ENCODE measurements around the gene STK39. TPM values are rescaled to one million over a fixed set of nuclear protein-coding genes. Genes with fewer than 3 reads are reported as not detected.

STK39 gene
- polyA plus RNA-seq, 4 donors, result 19.0 to 68.7 (median 41.3) TPM

DNA sequence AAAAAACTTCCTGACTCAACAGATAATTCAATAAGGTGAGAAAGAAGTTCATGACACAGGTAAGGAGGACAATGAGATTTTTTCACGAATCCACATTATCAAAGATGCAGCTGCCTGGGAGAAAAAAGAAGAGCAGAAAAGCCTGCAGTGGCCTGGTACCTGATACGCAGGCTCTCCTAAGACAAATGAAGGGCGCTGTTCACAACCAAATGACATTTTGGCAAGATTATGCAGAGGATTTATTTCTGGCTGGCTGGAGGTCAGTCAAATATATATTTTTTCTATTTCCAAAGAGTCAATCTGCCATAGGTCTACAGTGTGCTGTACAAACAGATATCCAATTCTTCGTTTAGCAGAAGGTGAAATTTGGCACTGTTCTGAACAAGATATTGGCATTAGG lies 257.3 kb downstream of the STK39 start:
- FAIRE-seq (no peak), DNase-seq (no peak)
- H3K4me3 ChIP-seq (ENCODE audit: low read depth in 1 of 3, low read length in 3 of 3), result no peak overlapping the region
- 89 to 94% (median 89%) methylated on average over 4 of the region's 4 CpGs for WGBS, 3 donors
- no peaks in the 10 kb centered on the region for H3K4me1 ChIP-seq (ENCODE audit: control insufficient read depth in 3 of 3, insufficient read depth in 2 of 3, low read depth in 1 of 3, low read length in 2 of 3)
- H3K36me3 ChIP-seq (ENCODE audit: control insufficient read depth in 3 of 3, insufficient read depth in 2 of 3, low read depth in 1 of 3, low read length in 3 of 3), result peaks cover 0 to 5% (median 0%) of the 10 kb centered on the region in 3 donors
- H3K9me3 ChIP-seq (ENCODE audit: control insufficient read depth in 2 of 2, insufficient read depth in 1 of 2, low read depth in 1 of 2, low read length in 1 of 2), result no peaks in the 10 kb centered on the region
- no peaks in the 10 kb centered on the region for H3K27me3 ChIP-seq (ENCODE audit: control insufficient read depth in 3 of 3, insufficient read depth in 3 of 3, low read length in 3 of 3)
- no peak overlapping the region for H3K27ac ChIP-seq (ENCODE audit: low read depth in 1 of 3, low read length in 2 of 3)

DNA sequence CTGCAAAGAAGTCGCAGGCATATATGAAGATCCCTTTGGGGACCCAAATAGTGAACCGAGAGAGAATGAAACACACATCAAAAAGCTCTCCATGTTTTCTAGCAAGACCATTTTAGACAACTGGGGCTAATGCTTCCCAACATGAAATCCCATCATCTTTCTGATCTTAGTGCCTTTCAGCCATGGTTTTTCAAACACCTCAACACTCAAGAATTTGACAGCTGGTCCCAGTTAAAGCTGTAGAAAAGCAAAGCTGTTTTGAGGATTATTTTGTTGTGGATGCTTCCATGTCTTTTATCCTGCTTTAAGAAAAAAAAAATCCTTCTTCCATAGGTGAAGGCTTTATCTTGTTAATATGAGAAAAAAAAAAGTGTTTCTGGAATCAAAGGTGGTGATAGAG lies 259.1 kb downstream of the STK39 start:
- WGBS, 3 donors, result 93 to 100% (median 96%) methylated on average over 2 of the region's 2 CpGs
- no peak overlapping the region for H3K27ac ChIP-seq (ENCODE audit: low read depth in 1 of 3, low read length in 2 of 3)
- H3K36me3 ChIP-seq (ENCODE audit: control insufficient read depth in 3 of 3, insufficient read depth in 2 of 3, low read depth in 1 of 3, low read length in 3 of 3), result peaks cover 0 to 8% (median 7%) of the 10 kb centered on the region in 3 donors
- no peak overlapping the region for H3K4me3 ChIP-seq (ENCODE audit: low read depth in 1 of 3, low read length in 3 of 3)
- H3K9me3 ChIP-seq (ENCODE audit: control insufficient read depth in 2 of 2, insufficient read depth in 1 of 2, low read depth in 1 of 2, low read length in 1 of 2), result no peaks in the 10 kb centered on the region
- FAIRE-seq (no peak), DNase-seq (no peak)
- no peaks in the 10 kb centered on the region for H3K4me1 ChIP-seq (ENCODE audit: control insufficient read depth in 3 of 3, insufficient read depth in 2 of 3, low read depth in 1 of 3, low read length in 2 of 3)
- H3K27me3 ChIP-seq (ENCODE audit: control insufficient read depth in 3 of 3, insufficient read depth in 3 of 3, low read length in 3 of 3), result no peaks in the 10 kb centered on the region

DNA sequence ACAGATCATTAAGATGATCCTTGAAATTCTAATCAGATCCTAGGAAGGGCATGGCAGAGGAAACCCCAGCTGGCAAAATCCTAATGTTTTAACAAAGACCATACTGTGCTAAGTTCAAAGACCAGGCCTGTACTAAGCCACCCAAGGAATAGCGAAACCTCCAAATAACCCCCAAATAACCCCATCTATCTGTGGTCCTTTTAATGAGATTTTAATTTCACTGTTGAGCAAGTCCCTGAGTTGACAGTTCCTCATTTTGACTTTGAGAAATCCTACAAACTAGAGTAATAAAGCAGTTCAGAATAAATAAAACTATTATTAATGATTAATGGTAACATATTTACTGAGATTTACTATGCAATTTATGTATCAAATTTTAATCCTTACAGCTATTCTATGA lies 259.8 kb downstream of the STK39 start:
- WGBS, 3 donors, result 89 to 100% (median 94%) methylated on average over 1 of the region's 1 CpG
- no peak for DNase-seq
- no peaks in the 10 kb centered on the region for H3K4me1 ChIP-seq (ENCODE audit: control insufficient read depth in 3 of 3, insufficient read depth in 2 of 3, low read depth in 1 of 3, low read length in 2 of 3)
- no peak for FAIRE-seq
- no peak overlapping the region for H3K27ac ChIP-seq (ENCODE audit: low read depth in 1 of 3, low read length in 2 of 3)
- H3K4me3 ChIP-seq (ENCODE audit: low read depth in 1 of 3, low read length in 3 of 3), result no peak overlapping the region
- H3K9me3 ChIP-seq (ENCODE audit: control insufficient read depth in 2 of 2, insufficient read depth in 1 of 2, low read depth in 1 of 2, low read length in 1 of 2), result no peaks in the 10 kb centered on the region
- no peaks in the 10 kb centered on the region for H3K27me3 ChIP-seq (ENCODE audit: control insufficient read depth in 3 of 3, insufficient read depth in 3 of 3, low read length in 3 of 3)
- peaks cover 0 to 8% (median 7%) of the 10 kb centered on the region in 3 donors for H3K36me3 ChIP-seq (ENCODE audit: control insufficient read depth in 3 of 3, insufficient read depth in 2 of 3, low read depth in 1 of 3, low read length in 3 of 3)

DNA sequence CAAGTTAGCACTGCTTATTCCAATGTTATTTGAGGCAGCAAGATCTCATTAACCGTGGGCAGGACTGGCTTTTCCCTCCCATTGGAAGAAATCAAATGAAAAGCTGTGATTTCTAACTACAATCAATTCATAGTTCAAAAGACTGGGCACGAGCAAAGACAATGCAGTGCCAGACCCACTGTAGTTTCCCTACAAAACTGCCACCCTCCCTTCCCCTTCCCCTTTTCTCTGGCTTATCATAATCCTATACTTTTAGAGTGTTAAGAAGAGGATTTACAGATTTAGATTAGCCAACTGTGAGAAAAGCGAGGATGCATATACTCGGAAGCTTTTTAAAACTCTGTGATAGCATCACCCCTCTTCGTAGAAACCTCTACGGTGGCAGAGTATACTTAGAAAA lies 260.4 kb downstream of the STK39 start:
- 92 to 96% (median 95%) methylated on average over 6 of the region's 6 CpGs for WGBS, 3 donors
- Histone ChIP-seq H3K27ac (ENCODE audit: low read depth in 1 of 3, low read length in 2 of 3) (no peak overlapping the region), H3K36me3 (ENCODE audit: control insufficient read depth in 3 of 3, insufficient read depth in 2 of 3, low read depth in 1 of 3, low read length in 3 of 3) (peaks cover 0 to 8% (median 7%) of the 10 kb centered on the region in 3 donors), H3K4me1 (ENCODE audit: control insufficient read depth in 3 of 3, insufficient read depth in 2 of 3, low read depth in 1 of 3, low read length in 2 of 3) (no peaks in the 10 kb centered on the region), H3K27me3 (ENCODE audit: control insufficient read depth in 3 of 3, insufficient read depth in 3 of 3, low read length in 3 of 3) (no peaks in the 10 kb centered on the region), H3K9me3 (ENCODE audit: control insufficient read depth in 2 of 2, insufficient read depth in 1 of 2, low read depth in 1 of 2, low read length in 1 of 2) (no peaks in the 10 kb centered on the region), H3K4me3 (ENCODE audit: low read depth in 1 of 3, low read length in 3 of 3) (no peak overlapping the region)
- DNase-seq (no peak), FAIRE-seq (no peak)

- FAIRE-seq, result no peak
These were observed 261.2 kb downstream of the STK39 start for GRCh38 chr2:167986223-167986622.

DNA sequence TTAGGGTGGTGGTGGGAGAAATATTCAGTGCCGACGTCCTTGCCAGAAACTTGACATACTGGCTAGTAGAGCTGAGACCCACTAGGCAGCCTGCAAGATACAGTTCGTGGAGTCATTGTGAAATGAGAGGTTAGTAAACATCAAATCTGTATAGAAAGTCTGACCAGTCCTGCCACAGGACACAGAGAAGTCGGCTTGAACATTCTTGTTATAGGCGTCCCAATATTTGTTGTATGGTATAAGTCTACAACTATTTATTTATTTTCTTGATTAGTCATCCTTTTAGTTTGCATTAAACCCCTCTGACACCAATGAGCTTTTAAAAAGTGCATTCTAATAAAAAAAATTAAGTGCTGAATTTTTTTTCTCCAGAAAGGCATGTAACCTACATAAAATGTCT lies 265.4 kb downstream of the STK39 start:
- WGBS, 3 donors, result 90 to 99% (median 95%) methylated on average over 5 of the region's 5 CpGs
- H3K27me3 ChIP-seq (ENCODE audit: control insufficient read depth in 3 of 3, insufficient read depth in 3 of 3, low read length in 3 of 3), result no peaks in the 10 kb centered on the region
- no peak overlapping the region for H3K27ac ChIP-seq (ENCODE audit: low read depth in 1 of 3, low read length in 2 of 3)
- DNase-seq, result no peak
- H3K9me3 ChIP-seq (ENCODE audit: control insufficient read depth in 2 of 2, insufficient read depth in 1 of 2, low read depth in 1 of 2, low read length in 1 of 2), result no peaks in the 10 kb centered on the region
- no peak overlapping the region for H3K4me3 ChIP-seq (ENCODE audit: low read depth in 1 of 3, low read length in 3 of 3)
- no peaks in the 10 kb centered on the region for H3K4me1 ChIP-seq (ENCODE audit: control insufficient read depth in 3 of 3, insufficient read depth in 2 of 3, low read depth in 1 of 3, low read length in 2 of 3)
- FAIRE-seq, result no peak
- H3K36me3 ChIP-seq (ENCODE audit: control insufficient read depth in 3 of 3, insufficient read depth in 2 of 3, low read depth in 1 of 3, low read length in 3 of 3), result peaks cover 0 to 13% (median 5%) of the 10 kb centered on the region in 3 donors

More at GRCh38 chr2:167986223-167986622, 261.2 kb downstream of the STK39 start:
- Histone ChIP-seq H3K4me3 (ENCODE audit: low read depth in 1 of 3, low read length in 3 of 3) (no peak overlapping the region), H3K9me3 (ENCODE audit: control insufficient read depth in 2 of 2, insufficient read depth in 1 of 2, low read depth in 1 of 2, low read length in 1 of 2) (no peaks in the 10 kb centered on the region), H3K4me1 (ENCODE audit: control insufficient read depth in 3 of 3, insufficient read depth in 2 of 3, low read depth in 1 of 3, low read length in 2 of 3) (no peaks in the 10 kb centered on the region), H3K27ac (ENCODE audit: low read depth in 1 of 3, low read length in 2 of 3) (no peak overlapping the region), H3K36me3 (ENCODE audit: control insufficient read depth in 3 of 3, insufficient read depth in 2 of 3, low read depth in 1 of 3, low read length in 3 of 3) (peaks cover 0 to 8% (median 7%) of the 10 kb centered on the region in 3 donors), H3K27me3 (ENCODE audit: control insufficient read depth in 3 of 3, insufficient read depth in 3 of 3, low read length in 3 of 3) (no peaks in the 10 kb centered on the region)
- WGBS, 3 donors, result 72 to 96% (median 78%) methylated on average over 2 of the region's 2 CpGs
- no peak for DNase-seq

GRCh38 chr2:167980439-167980838 lies 267.0 kb downstream of the STK39 start:
- Histone ChIP-seq H3K36me3 (ENCODE audit: control insufficient read depth in 3 of 3, insufficient read depth in 2 of 3, low read depth in 1 of 3, low read length in 3 of 3) (peaks cover 0 to 16% (median 4%) of the 10 kb centered on the region in 3 donors), H3K4me3 (ENCODE audit: low read depth in 1 of 3, low read length in 3 of 3) (no peak overlapping the region), H3K9me3 (ENCODE audit: control insufficient read depth in 2 of 2, insufficient read depth in 1 of 2, low read depth in 1 of 2, low read length in 1 of 2) (peaks cover 1 to 5% of the 10 kb centered on the region in 2 donors), H3K27me3 (ENCODE audit: control insufficient read depth in 3 of 3, insufficient read depth in 3 of 3, low read length in 3 of 3) (no peaks in the 10 kb centered on the region), H3K4me1 (ENCODE audit: control insufficient read depth in 3 of 3, insufficient read depth in 2 of 3, low read depth in 1 of 3, low read length in 2 of 3) (no peaks in the 10 kb centered on the region), H3K27ac (ENCODE audit: low read depth in 1 of 3, low read length in 2 of 3) (no peak overlapping the region)
- WGBS, 3 donors, result 87 to 95% (median 91%) methylated on average over 4 of the region's 4 CpGs
- FAIRE-seq (no peak), DNase-seq (no peak)

DNA sequence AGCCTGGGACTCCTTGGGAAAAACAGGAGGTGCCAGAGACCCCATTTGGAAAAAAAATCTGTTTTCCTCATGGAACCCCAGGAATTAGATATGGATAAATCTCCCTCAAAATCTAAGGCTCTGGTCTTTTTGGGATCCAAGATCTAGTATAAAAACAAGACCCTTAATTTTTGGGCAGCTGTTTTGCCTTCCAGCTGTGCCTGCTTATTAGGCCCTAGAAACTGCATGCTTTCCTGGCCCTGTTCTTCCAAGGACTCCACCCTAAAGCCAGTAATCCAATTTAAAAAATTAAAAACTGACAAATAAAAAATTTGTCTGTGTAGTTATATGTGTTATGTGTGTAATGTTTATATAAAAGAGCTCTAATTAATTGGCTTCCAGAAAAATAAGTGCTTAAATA lies 274.6 kb downstream of the STK39 start:
- peak overlapping the region in 1 of 3 donors; percentile 13 for H3K4me3 ChIP-seq (ENCODE audit: low read depth in 1 of 3, low read length in 3 of 3)

GRCh38 chr2:167972020-167972419 lies 275.4 kb downstream of the STK39 start:
- Histone ChIP-seq H3K4me3 (ENCODE audit: low read depth in 1 of 3, low read length in 3 of 3) (no peak overlapping the region), H3K4me1 (ENCODE audit: control insufficient read depth in 3 of 3, insufficient read depth in 2 of 3, low read depth in 1 of 3, low read length in 2 of 3) (peaks cover 0 to 2% (median 0%) of the 10 kb centered on the region in 3 donors), H3K27ac (ENCODE audit: low read depth in 1 of 3, low read length in 2 of 3) (no peak overlapping the region), H3K36me3 (ENCODE audit: control insufficient read depth in 3 of 3, insufficient read depth in 2 of 3, low read depth in 1 of 3, low read length in 3 of 3) (peaks cover 0 to 10% (median 1%) of the 10 kb centered on the region in 3 donors), H3K27me3 (ENCODE audit: control insufficient read depth in 3 of 3, insufficient read depth in 3 of 3, low read length in 3 of 3) (no peaks in the 10 kb centered on the region), H3K9me3 (ENCODE audit: control insufficient read depth in 2 of 2, insufficient read depth in 1 of 2, low read depth in 1 of 2, low read length in 1 of 2) (peaks cover 1 to 44% of the 10 kb centered on the region in 2 donors)
- WGBS, 3 donors, result 93 to 96% (median 96%) methylated on average over 1 of the region's 1 CpG
- FAIRE-seq, result no peak
- DNase-seq, result no peak

More for the DNA sequence above, 274.6 kb downstream of the STK39 start:
- H3K9me3 ChIP-seq (ENCODE audit: control insufficient read depth in 2 of 2, insufficient read depth in 1 of 2, low read depth in 1 of 2, low read length in 1 of 2), result peaks cover 1 to 44% of the 10 kb centered on the region in 2 donors
- H3K27me3 ChIP-seq (ENCODE audit: control insufficient read depth in 3 of 3, insufficient read depth in 3 of 3, low read length in 3 of 3), result no peaks in the 10 kb centered on the region
- H3K4me1 ChIP-seq (ENCODE audit: control insufficient read depth in 3 of 3, insufficient read depth in 2 of 3, low read depth in 1 of 3, low read length in 2 of 3), result no peaks in the 10 kb centered on the region
- no peak for FAIRE-seq
- DNase-seq, result no peak
- peaks cover 0 to 11% (median 1%) of the 10 kb centered on the region in 3 donors for H3K36me3 ChIP-seq (ENCODE audit: control insufficient read depth in 3 of 3, insufficient read depth in 2 of 3, low read depth in 1 of 3, low read length in 3 of 3)
- no peak overlapping the region for H3K27ac ChIP-seq (ENCODE audit: low read depth in 1 of 3, low read length in 2 of 3)
